Ishikawa (cell line): ENCODE data around the gene PROK2.

Source experiments
- CEBPB ChIP-seq: IDR thresholded peaks from 2 replicates; pipeline ENCODE4 v1.6.1; 2012
- EP300 ChIP-seq: IDR thresholded peaks from 2 replicates; pipeline ENCODE4 v1.6.1; 2012; ENCODE audit warnings: borderline replicate concordance
- FOXM1 ChIP-seq: IDR thresholded peaks from 2 replicates; pipeline ENCODE4 v1.6.1; 2012; ENCODE audit warnings: low read depth, borderline replicate concordance
- RAD21 ChIP-seq: IDR thresholded peaks from 2 replicates; pipeline ENCODE4 v1.6.1; 2012; ENCODE audit warnings: low read depth
- TEAD4 ChIP-seq: IDR thresholded peaks from 2 replicates; pipeline ENCODE4 v1.6.1; 2012
- TF ChIP-seq, protein P1 (sequence below): IDR thresholded peaks from 2 replicates; pipeline ENCODE4 v1.6.1; 2012; ENCODE audit warnings: low read depth, mild to moderate bottlenecking

DNA sequence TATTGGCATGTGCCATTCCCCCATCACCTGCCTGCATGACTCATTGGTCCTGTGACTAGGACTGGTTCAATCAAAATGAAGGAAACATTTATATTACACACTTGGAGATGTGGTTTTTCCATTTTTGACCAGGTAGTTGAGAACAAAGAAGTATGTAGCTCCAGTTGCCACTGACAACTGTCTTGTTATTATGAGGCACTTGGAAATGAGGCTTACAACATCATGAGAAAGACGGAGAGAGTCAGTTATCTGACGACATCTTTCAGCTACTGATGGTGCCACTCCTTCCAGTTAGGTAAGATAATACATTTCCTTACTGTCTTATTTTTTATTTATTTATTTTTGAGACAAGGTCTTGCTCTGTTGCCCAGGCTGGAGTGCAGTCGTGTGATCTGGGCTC lies 21.8 kb upstream of the PROK2 start:
- TF ChIP-seq RAD21, result no peak
- no peak for TF ChIP-seq CEBPB
- TF ChIP-seq, protein P1, sequence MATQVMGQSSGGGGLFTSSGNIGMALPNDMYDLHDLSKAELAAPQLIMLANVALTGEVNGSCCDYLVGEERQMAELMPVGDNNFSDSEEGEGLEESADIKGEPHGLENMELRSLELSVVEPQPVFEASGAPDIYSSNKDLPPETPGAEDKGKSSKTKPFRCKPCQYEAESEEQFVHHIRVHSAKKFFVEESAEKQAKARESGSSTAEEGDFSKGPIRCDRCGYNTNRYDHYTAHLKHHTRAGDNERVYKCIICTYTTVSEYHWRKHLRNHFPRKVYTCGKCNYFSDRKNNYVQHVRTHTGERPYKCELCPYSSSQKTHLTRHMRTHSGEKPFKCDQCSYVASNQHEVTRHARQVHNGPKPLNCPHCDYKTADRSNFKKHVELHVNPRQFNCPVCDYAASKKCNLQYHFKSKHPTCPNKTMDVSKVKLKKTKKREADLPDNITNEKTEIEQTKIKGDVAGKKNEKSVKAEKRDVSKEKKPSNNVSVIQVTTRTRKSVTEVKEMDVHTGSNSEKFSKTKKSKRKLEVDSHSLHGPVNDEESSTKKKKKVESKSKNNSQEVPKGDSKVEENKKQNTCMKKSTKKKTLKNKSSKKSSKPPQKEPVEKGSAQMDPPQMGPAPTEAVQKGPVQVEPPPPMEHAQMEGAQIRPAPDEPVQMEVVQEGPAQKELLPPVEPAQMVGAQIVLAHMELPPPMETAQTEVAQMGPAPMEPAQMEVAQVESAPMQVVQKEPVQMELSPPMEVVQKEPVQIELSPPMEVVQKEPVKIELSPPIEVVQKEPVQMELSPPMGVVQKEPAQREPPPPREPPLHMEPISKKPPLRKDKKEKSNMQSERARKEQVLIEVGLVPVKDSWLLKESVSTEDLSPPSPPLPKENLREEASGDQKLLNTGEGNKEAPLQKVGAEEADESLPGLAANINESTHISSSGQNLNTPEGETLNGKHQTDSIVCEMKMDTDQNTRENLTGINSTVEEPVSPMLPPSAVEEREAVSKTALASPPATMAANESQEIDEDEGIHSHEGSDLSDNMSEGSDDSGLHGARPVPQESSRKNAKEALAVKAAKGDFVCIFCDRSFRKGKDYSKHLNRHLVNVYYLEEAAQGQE, result no peak
- TF ChIP-seq EP300, result no peak
- no peak for TF ChIP-seq TEAD4
- no peak for TF ChIP-seq FOXM1
